DND-41 (cell line): Measurements from ENCODE around the gene RNF149.

ENCODE experiments used
- ATAC-seq: fragments of 200-7000 bp; cut with Tn5 transposase; 3 replicates; pipeline ENCODE4 v1.9.1; 2021; ENCODE audit warnings: low read depth; ENCODE audit not compliant: insufficient read depth
- DNase-seq: peaks from one replicate; pipeline ENCODE4 v3.0.0-alpha.2; 2020
- H2AFZ ChIP-seq: 2 replicates; pipeline ENCODE4 v1.6.0; 2012; ENCODE audit warnings: low read depth, low read length
- H3K27ac ChIP-seq: 2 replicates; pipeline ENCODE4 v1.5.1; 2012; ENCODE audit warnings: low read length, inconsistent platforms
- H3K27me3 ChIP-seq: fragments of 200-600 bp; sonication (generic); 2 replicates; pipeline ENCODE4 v1.6.0; 2012; ENCODE audit warnings: low read length, mild to moderate bottlenecking, inconsistent platforms; ENCODE audit not compliant: insufficient read depth, poor library complexity
- H3K36me3 ChIP-seq: 2 replicates; pipeline ENCODE4 v1.5.1; 2012; ENCODE audit warnings: low read length, inconsistent platforms; ENCODE audit not compliant: insufficient read depth
- H3K4me1 ChIP-seq: 2 replicates; pipeline ENCODE4 v1.5.1; 2012; ENCODE audit warnings: mild to moderate bottlenecking, low read length; ENCODE audit not compliant: insufficient read depth
- H3K4me2 ChIP-seq: 2 replicates; pipeline ENCODE4 v1.6.0; 2012; ENCODE audit warnings: mild to moderate bottlenecking, moderate library complexity, low read length, inconsistent platforms; ENCODE audit not compliant: insufficient read depth
- H3K4me3 ChIP-seq, 2 experiments: fragments of 200-600 bp in 1 of 2; shearing (Covaris generic) in 1 of 2; 2 replicates each; pipeline ENCODE4 v1.5.1; 2012 to 2016; ENCODE audit warnings: inconsistent platforms in 2 of 2, low read length in 2 of 2, mild to moderate bottlenecking in 2 of 2, low read depth in 1 of 2, moderate library complexity in 1 of 2
- H3K79me2 ChIP-seq: 2 replicates; pipeline ENCODE4 v1.6.0; 2012; ENCODE audit warnings: low read length, inconsistent platforms; ENCODE audit not compliant: insufficient read depth
- H3K9ac ChIP-seq: 2 replicates; pipeline ENCODE4 v1.6.0; 2012; ENCODE audit warnings: low read depth, mild to moderate bottlenecking, inconsistent platforms, low read length, moderate library complexity
- H3K9me3 ChIP-seq: 2 replicates; pipeline ENCODE4 v1.5.1; 2012; ENCODE audit warnings: low read length, moderate library complexity, mild to moderate bottlenecking, inconsistent platforms; ENCODE audit not compliant: insufficient read depth, severe bottlenecking
- H4K20me1 ChIP-seq: 2 replicates; pipeline ENCODE4 v1.6.0; 2012; ENCODE audit warnings: low read length; ENCODE audit not compliant: insufficient read depth
- EZH2 ChIP-seq: IDR thresholded peaks from 3 replicates; pipeline ENCODE4 v1.6.1; 2012; ENCODE audit warnings: borderline replicate concordance, low read depth, mild to moderate bottlenecking, moderate library complexity, low read length, inconsistent platforms; ENCODE audit not compliant: severe bottlenecking
- TF ChIP-seq, protein P1 (sequence below): IDR thresholded peaks from 2 replicates; pipeline ENCODE4 v1.5.1; 2012; ENCODE audit warnings: borderline replicate concordance, low read length, moderate library complexity, mild to moderate bottlenecking; ENCODE audit not compliant: poor library complexity, severe bottlenecking; ENCODE audit errors: extremely low read depth

Gene RNF149

GRCh38 chr2:101300164-101300563 lies 8.3 kb downstream of the RNF149 start:
- Histone ChIP-seq H3K36me3 (peaks cover 38% of the 10 kb centered on the region), H2AFZ (no peak overlapping the region), H4K20me1 (peaks cover 62% of the 10 kb centered on the region), H3K27ac (no peak overlapping the region), H3K4me2 (no peak overlapping the region), H3K9ac (no peak overlapping the region), H3K9me3 (no peaks in the 10 kb centered on the region), H3K27me3 (no peaks in the 10 kb centered on the region), H3K4me1 (peaks cover 46% of the 10 kb centered on the region), H3K4me3 (no peak overlapping the region), H3K79me2 (peaks cover 97% of the 10 kb centered on the region)
- TF ChIP-seq, protein P1, sequence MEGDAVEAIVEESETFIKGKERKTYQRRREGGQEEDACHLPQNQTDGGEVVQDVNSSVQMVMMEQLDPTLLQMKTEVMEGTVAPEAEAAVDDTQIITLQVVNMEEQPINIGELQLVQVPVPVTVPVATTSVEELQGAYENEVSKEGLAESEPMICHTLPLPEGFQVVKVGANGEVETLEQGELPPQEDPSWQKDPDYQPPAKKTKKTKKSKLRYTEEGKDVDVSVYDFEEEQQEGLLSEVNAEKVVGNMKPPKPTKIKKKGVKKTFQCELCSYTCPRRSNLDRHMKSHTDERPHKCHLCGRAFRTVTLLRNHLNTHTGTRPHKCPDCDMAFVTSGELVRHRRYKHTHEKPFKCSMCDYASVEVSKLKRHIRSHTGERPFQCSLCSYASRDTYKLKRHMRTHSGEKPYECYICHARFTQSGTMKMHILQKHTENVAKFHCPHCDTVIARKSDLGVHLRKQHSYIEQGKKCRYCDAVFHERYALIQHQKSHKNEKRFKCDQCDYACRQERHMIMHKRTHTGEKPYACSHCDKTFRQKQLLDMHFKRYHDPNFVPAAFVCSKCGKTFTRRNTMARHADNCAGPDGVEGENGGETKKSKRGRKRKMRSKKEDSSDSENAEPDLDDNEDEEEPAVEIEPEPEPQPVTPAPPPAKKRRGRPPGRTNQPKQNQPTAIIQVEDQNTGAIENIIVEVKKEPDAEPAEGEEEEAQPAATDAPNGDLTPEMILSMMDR, result no peak
- TF ChIP-seq EZH2, result no peak
- no peak for DNase-seq
- no peak for ATAC-seq

DNA sequence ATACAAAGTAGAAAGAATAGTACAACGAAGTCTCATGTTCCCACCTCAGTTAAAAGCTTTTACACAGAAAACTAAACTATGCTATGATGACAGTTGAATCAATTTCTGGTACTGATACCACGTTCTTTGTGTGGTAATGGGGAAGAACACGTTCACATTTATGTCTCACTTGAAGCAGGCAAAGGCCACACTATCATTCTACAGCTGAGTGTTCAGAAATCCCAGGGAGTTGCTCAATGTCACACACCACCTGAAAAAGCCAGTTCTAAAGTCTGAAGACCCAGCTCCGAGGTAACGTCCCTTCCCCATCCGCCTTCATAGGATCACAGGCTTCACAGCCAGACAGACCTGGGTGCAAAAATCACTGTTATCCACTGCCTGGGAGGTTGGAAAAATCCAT lies 8.9 kb downstream of the RNF149 start:
- H3K9me3 ChIP-seq, result no peaks in the 10 kb centered on the region
- TF ChIP-seq EZH2, result no peak
- TF ChIP-seq, protein P1, result no peak
- no peak overlapping the region for H2AFZ ChIP-seq
- H3K27me3 ChIP-seq, result no peaks in the 10 kb centered on the region
- no peak overlapping the region for H3K27ac ChIP-seq
- peaks cover 41% of the 10 kb centered on the region for H3K4me1 ChIP-seq
- peaks cover 59% of the 10 kb centered on the region; the same call in 1 of the 2 replicates for H4K20me1 ChIP-seq
- no peak overlapping the region for H3K9ac ChIP-seq
- DNase-seq (no peak), ATAC-seq (no peak)
- H3K79me2 ChIP-seq, result peaks cover 98% of the 10 kb centered on the region
- peaks cover 43% of the 10 kb centered on the region for H3K36me3 ChIP-seq
- no peak overlapping the region for H3K4me3 ChIP-seq
- no peak overlapping the region for H3K4me2 ChIP-seq

DNA sequence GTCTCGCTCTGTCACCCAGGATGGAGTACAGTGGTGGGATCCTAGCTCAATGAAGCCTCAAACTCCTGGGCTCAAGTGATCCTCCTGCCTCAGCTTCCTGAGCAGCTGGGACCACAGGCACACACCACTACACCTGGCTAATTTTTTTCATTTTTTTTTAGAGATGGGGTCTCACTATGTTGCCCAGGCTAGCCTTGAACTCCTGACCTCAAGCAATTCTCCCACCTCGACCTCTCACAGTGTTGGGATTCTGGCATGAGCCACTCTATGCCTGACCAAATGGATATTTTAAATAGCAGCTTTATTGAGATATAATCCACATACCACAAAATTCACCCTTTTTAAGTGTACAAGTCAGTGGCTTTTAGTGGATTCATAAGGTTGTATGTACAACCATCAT lies 11.1 kb downstream of the RNF149 start:
- TF ChIP-seq, protein P1, result no peak
- TF ChIP-seq EZH2, result no peak
- Histone ChIP-seq H3K27ac (no peak overlapping the region), H3K9me3 (no peaks in the 10 kb centered on the region), H3K27me3 (no peaks in the 10 kb centered on the region), H3K4me1 (peaks cover 21% of the 10 kb centered on the region; the same call in 1 of the 2 replicates), H3K79me2 (peaks cover 90% of the 10 kb centered on the region), H3K4me3 (no peak overlapping the region), H3K4me2 (no peak overlapping the region), H4K20me1 (peaks cover 48% of the 10 kb centered on the region; the same call in 1 of the 2 replicates), H3K9ac (no peak overlapping the region), H3K36me3 (peaks cover 48% of the 10 kb centered on the region), H2AFZ (no peak overlapping the region)
- DNase-seq (no peak), ATAC-seq (peak; percentile 31; the same call in 1 of the 3 replicates)
